DOHH2 (cell line): ENCODE measurements around the gene PRRT4.

Experiments used
- H3F3A ChIP-seq: fragments of 200-600 bp; sonication (generic), shearing (Covaris generic); 2 replicates; pipeline ENCODE4 v1.6.0; 2016; ENCODE audit warnings: antibody characterized with exemption, mild to moderate bottlenecking; ENCODE audit not compliant: control insufficient read depth, insufficient read depth
- H3K27ac ChIP-seq: fragments of 200-600 bp; sonication (generic); 2 replicates; pipeline ENCODE4 v1.5.1; 2014; ENCODE audit warnings: low read depth, mild to moderate bottlenecking, low read length, moderate library complexity
- H3K27me3 ChIP-seq: fragments of 200-600 bp; sonication (generic); 2 replicates; pipeline ENCODE4 v1.6.1; 2014; ENCODE audit warnings: mild to moderate bottlenecking, low read length, mixed read lengths; ENCODE audit not compliant: control insufficient read depth
- H3K36me3 ChIP-seq: fragments of 200-600 bp; sonication (generic); 2 replicates; pipeline ENCODE4 v1.6.1; 2014; ENCODE audit warnings: mild to moderate bottlenecking, low read length, moderate library complexity, mixed read lengths; ENCODE audit not compliant: control insufficient read depth
- H3K4me1 ChIP-seq: fragments of 200-600 bp; sonication (generic); 2 replicates; pipeline ENCODE4 v1.6.1; 2014; ENCODE audit warnings: mild to moderate bottlenecking, low read length, mixed read lengths; ENCODE audit not compliant: control insufficient read depth
- H3K4me2 ChIP-seq: fragments of 200-600 bp; sonication (generic); 2 replicates; pipeline ENCODE4 v1.6.0; 2014; ENCODE audit warnings: mild to moderate bottlenecking, low read length, moderate library complexity
- H3K4me3 ChIP-seq: fragments of 200-600 bp; sonication (generic); 2 replicates; pipeline ENCODE4 v1.5.1; 2014; ENCODE audit warnings: mild to moderate bottlenecking, low read length, mixed read lengths
- H3K79me2 ChIP-seq: fragments of 200-600 bp; sonication (generic); 2 replicates; pipeline ENCODE4 v1.6.1; 2014; ENCODE audit warnings: mild to moderate bottlenecking, low read length, mixed read lengths; ENCODE audit not compliant: control insufficient read depth
- H3K9me2 ChIP-seq: fragments of 200-600 bp; sonication (generic); replicated peaks from 2 replicates; pipeline ENCODE4 v1.6.1; 2014; ENCODE audit warnings: mild to moderate bottlenecking, low read length, mixed read lengths; ENCODE audit not compliant: control insufficient read depth
- H3K9me3 ChIP-seq: fragments of 200-600 bp; sonication (generic); 2 replicates; pipeline ENCODE4 v1.6.1; 2014; ENCODE audit warnings: antibody characterized with exemption, low read length, mixed read lengths; ENCODE audit not compliant: control insufficient read depth, insufficient read depth
- H4K20me1 ChIP-seq: fragments of 200-600 bp; sonication (generic); 2 replicates; pipeline ENCODE4 v1.6.0; 2014; ENCODE audit warnings: low read depth, mild to moderate bottlenecking, antibody characterized with exemption, low read length, moderate library complexity; ENCODE audit not compliant: control insufficient read depth, insufficient read depth
- EZH2phosphoT487 ChIP-seq: fragments of 200-600 bp; sonication (generic); IDR thresholded peaks from 2 replicates; pipeline ENCODE4 v1.6.1; 2017; ENCODE audit warnings: borderline replicate concordance, mild to moderate bottlenecking, antibody characterized with exemption, low read length, moderate library complexity, mixed read lengths
- TF ChIP-seq, protein P1 (sequence below): fragments of 200-600 bp; sonication (generic); IDR thresholded peaks from one replicate; pipeline ENCODE4 v1.5.1; 2014; ENCODE audit warnings: antibody characterized with exemption, mild to moderate bottlenecking, low read depth, low read length; ENCODE audit not compliant: poor library complexity, severe bottlenecking

Gene PRRT4

DNA sequence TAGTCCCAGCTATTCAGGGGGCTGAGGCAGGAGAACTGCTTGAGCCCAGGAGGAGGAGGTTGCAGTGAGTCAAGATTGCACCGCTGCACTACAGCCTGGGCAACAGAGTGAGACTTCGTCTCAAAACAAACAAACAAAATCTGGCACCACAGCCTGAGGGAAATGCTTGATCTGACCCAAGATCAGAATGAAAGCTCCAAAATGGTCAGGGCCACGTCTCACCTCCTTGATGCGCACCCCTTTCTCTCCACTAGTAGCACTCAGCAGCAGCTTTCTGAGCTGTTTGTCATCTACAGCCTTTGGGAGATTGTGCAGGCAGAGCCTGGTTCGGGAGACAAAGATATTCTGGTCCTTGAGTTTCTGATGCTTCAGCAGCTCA lies 40.5 kb downstream of the PRRT4 start:
- 0 out of 2 replicates have a peak, but pooled peaks cover 3% of the 10 kb centered on the region for H3F3A ChIP-seq
- H3K36me3 ChIP-seq: peaks cover 96% of the 10 kb centered on the region
- H3K9me3 ChIP-seq: no peaks in the 10 kb centered on the region
- H3K27ac ChIP-seq: no peak overlapping the region
- no peaks in the 10 kb centered on the region for H3K27me3 ChIP-seq
- H3K4me3 ChIP-seq: no peak overlapping the region
- H3K4me1 ChIP-seq: no peaks in the 10 kb centered on the region
- H4K20me1 ChIP-seq: no peaks in the 10 kb centered on the region
- H3K79me2 ChIP-seq: no peaks in the 10 kb centered on the region
- TF ChIP-seq EZH2phosphoT487: no peak
- TF ChIP-seq, protein P1, sequence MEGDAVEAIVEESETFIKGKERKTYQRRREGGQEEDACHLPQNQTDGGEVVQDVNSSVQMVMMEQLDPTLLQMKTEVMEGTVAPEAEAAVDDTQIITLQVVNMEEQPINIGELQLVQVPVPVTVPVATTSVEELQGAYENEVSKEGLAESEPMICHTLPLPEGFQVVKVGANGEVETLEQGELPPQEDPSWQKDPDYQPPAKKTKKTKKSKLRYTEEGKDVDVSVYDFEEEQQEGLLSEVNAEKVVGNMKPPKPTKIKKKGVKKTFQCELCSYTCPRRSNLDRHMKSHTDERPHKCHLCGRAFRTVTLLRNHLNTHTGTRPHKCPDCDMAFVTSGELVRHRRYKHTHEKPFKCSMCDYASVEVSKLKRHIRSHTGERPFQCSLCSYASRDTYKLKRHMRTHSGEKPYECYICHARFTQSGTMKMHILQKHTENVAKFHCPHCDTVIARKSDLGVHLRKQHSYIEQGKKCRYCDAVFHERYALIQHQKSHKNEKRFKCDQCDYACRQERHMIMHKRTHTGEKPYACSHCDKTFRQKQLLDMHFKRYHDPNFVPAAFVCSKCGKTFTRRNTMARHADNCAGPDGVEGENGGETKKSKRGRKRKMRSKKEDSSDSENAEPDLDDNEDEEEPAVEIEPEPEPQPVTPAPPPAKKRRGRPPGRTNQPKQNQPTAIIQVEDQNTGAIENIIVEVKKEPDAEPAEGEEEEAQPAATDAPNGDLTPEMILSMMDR: no peak
- H3K4me2 ChIP-seq: no peak overlapping the region
- H3K9me2 ChIP-seq: no peaks in the 10 kb centered on the region

DNA sequence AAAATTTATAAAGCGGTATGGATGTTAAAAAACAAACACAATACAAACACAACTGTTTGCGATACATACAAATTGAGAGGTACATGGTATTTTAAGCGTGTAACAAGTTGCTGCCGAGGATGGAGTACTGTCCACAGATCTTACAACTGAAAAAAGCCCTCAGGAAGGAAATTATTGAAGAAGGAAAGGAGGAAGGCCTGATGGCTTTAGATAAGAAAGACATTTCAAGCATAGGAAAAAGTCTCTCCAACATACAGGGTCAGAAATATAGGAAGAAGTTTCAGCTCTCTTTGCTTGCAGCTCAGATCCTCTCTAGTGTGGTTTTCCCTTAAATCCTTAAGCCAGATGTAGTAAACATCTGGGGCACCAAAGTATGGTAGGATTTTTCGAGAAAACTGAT lies 42.8 kb downstream of the PRRT4 start:
- Histone ChIP-seq H3K9me2 (no peaks in the 10 kb centered on the region), H3K4me1 (no peaks in the 10 kb centered on the region), H3K27ac (no peak overlapping the region), H3K4me3 (no peak overlapping the region), H3K36me3 (peaks cover 92% of the 10 kb centered on the region), H3K4me2 (no peak overlapping the region), H3K9me3 (no peaks in the 10 kb centered on the region), H3K79me2 (no peaks in the 10 kb centered on the region), H3K27me3 (no peaks in the 10 kb centered on the region), H4K20me1 (no peaks in the 10 kb centered on the region), H3F3A (0 out of 2 replicates have a peak, but pooled peaks cover 3% of the 10 kb centered on the region)
- TF ChIP-seq EZH2phosphoT487: no peak

DNA sequence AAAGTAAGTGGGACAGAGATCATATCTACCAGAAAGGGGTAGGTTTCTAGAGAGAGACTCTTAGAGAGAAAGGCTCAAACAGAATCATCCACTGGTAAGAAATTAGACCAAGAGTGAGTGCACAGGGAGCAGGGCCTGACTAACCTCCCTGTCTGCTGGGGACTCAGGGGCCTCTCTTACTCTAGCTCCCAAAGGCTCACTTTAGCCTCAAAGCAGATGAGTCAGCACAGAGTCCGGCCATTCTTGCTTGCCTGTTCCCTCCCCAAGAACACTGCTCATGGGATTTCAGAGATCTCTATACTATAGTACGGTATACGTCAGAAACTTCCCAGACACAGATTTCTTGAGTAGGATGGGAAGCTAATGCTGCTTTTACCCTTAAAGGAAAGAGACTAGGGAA lies 50.5 kb downstream of the PRRT4 start:
- TF ChIP-seq, protein P1: no peak
- TF ChIP-seq EZH2phosphoT487: no peak
- no peaks in the 10 kb centered on the region for H4K20me1 ChIP-seq
- no peaks in the 10 kb centered on the region for H3K27me3 ChIP-seq
- H3K9me2 ChIP-seq: no peaks in the 10 kb centered on the region
- no peak overlapping the region for H3K4me3 ChIP-seq
- H3K4me2 ChIP-seq: no peak overlapping the region
- H3K27ac ChIP-seq: no peak overlapping the region
- peaks cover 91% of the 10 kb centered on the region for H3K36me3 ChIP-seq
- no peaks in the 10 kb centered on the region for H3K9me3 ChIP-seq
- no peaks in the 10 kb centered on the region for H3K79me2 ChIP-seq
- no peaks in the 10 kb centered on the region for H3F3A ChIP-seq
- no peaks in the 10 kb centered on the region for H3K4me1 ChIP-seq

DNA sequence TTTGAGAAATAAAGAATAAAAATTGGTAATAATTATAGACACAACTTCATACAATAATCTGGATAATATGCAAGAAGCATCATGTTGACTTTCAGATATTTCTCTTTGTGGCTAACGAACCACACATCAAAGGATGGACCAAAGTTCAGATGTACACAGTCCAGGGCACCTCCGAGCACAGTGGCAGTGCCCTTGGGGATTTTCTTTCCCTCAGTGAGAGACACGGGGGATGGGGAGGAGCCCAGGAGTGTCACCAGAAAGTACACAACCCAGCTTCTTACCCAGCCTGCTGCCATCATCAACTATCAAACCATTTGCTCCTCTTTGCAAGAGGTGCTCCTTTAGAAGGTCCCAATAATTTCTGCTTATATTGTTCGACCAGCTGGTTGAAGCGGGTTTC lies 51.0 kb downstream of the PRRT4 start:
- Histone ChIP-seq H3K4me2 (no peak overlapping the region), H3K36me3 (peaks cover 91% of the 10 kb centered on the region), H3K27ac (no peak overlapping the region), H3K79me2 (no peaks in the 10 kb centered on the region), H3K9me3 (no peaks in the 10 kb centered on the region), H3K9me2 (no peaks in the 10 kb centered on the region), H3K27me3 (no peaks in the 10 kb centered on the region), H4K20me1 (no peaks in the 10 kb centered on the region), H3F3A (no peaks in the 10 kb centered on the region), H3K4me3 (no peak overlapping the region), H3K4me1 (no peaks in the 10 kb centered on the region)
- TF ChIP-seq, protein P1: no peak
- TF ChIP-seq EZH2phosphoT487: no peak
